Calu3 (cell line): ENCODE results near the gene PCCB. TPM values are rescaled to one million over a fixed set of nuclear protein-coding genes. Genes with fewer than 3 reads are reported as not detected.

Experiments used
- BruUV-seq: library from RNA; stranded (reverse); fragments of 400-500 nt; replicated peaks from 2 replicates; lab custom pipeline; 2021; lab: Mats Ljungman, UMichigan
- CTCF ChIA-PET: fragments of 300-600 bp; sonication (Branson Sonifier 250); formaldehyde crosslinking; loops from one replicate; lab custom pipeline; 2022; ENCODE audit warnings: antibody characterized with exemption; lab: Charles Lee
- DNase-seq: peaks from one replicate; pipeline ENCODE4 v3.0.0; 2022
- H3K27ac Mint-ChIP-seq: one replicate; pipeline ENCODE4 v1.8.0; 2022; ENCODE audit warnings: mixed read lengths; ENCODE audit not compliant: unreplicated experiment
- H3K27me3 Mint-ChIP-seq: one replicate; pipeline ENCODE4 v1.8.0; 2022; ENCODE audit warnings: mixed read lengths; ENCODE audit not compliant: unreplicated experiment
- H3K36me3 Mint-ChIP-seq: one replicate; pipeline ENCODE4 v1.8.0; 2022; ENCODE audit warnings: mild to moderate bottlenecking, moderate library complexity, mixed read lengths; ENCODE audit not compliant: insufficient read depth, unreplicated experiment
- H3K4me1 Mint-ChIP-seq: one replicate; pipeline ENCODE4 v1.8.0; 2022; ENCODE audit warnings: mild to moderate bottlenecking, low read depth, mixed read lengths; ENCODE audit not compliant: unreplicated experiment
- H3K4me3 Mint-ChIP-seq: one replicate; pipeline ENCODE4 v1.8.0; 2022; ENCODE audit warnings: mild to moderate bottlenecking, low read depth, moderate library complexity, mixed read lengths; ENCODE audit not compliant: unreplicated experiment
- H3K9me3 Mint-ChIP-seq: one replicate; pipeline ENCODE4 v1.8.0; 2022; ENCODE audit warnings: low read depth, mixed read lengths; ENCODE audit not compliant: unreplicated experiment
- intact Hi-C: fragments of 100-400 bp; cut with micrococcal nuclease; formaldehyde crosslinking; loops from one replicate; pipeline ENCODE4 v1.10.0; 2022; ENCODE audit not compliant: unreplicated experiment
- total RNA-seq: library from RNA; stranded (reverse); gene quantifications from 2 replicates; pipeline ENCODE4 v1.2.3, GENCODE V29; 2022
- TF ChIP-seq, protein P1 (sequence below): fragments of 200-600 bp; IDR thresholded peaks from one replicate; pipeline ENCODE4 v1.8.0; 2022; ENCODE audit warnings: antibody characterized with exemption; ENCODE audit not compliant: unreplicated experiment

The PCCB gene
- total RNA-seq, 1 experiment from 2014 or later: 52.3 TPM

DNA sequence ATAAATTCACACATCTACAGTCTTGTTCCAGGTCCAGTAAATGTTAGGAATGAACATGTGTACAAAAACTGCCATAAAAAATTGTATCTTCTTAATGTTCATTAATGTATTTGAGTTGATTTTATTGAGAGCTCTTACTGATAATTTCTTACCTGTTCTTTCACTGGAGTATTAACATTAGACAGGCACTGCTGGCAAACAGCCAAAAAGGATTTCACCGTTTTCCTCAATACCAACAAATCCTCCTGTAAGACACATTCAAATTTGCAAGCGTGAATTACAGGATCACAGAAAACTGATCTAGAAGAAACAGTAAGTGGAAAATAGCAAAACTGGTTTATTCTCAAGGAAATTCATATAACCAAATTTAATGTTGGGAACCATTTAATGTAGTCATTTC lies 127.4 kb downstream of the PCCB start:
- no TSS peak for BruUV-seq
- CTCF ChIA-PET: interaction anchor here (0.7 kb wide), 1 partner anchor 607 kb away, joined by 4 read pairs; no protein-coding TSS in a partner anchor
- TF ChIP-seq, protein P1, sequence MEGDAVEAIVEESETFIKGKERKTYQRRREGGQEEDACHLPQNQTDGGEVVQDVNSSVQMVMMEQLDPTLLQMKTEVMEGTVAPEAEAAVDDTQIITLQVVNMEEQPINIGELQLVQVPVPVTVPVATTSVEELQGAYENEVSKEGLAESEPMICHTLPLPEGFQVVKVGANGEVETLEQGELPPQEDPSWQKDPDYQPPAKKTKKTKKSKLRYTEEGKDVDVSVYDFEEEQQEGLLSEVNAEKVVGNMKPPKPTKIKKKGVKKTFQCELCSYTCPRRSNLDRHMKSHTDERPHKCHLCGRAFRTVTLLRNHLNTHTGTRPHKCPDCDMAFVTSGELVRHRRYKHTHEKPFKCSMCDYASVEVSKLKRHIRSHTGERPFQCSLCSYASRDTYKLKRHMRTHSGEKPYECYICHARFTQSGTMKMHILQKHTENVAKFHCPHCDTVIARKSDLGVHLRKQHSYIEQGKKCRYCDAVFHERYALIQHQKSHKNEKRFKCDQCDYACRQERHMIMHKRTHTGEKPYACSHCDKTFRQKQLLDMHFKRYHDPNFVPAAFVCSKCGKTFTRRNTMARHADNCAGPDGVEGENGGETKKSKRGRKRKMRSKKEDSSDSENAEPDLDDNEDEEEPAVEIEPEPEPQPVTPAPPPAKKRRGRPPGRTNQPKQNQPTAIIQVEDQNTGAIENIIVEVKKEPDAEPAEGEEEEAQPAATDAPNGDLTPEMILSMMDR: no peak
- intact Hi-C loops: no loop called here
- peaks cover 13% of the 10 kb centered on the region for H3K4me1 Mint-ChIP-seq
- DNase-seq: no peak
- no peak overlapping the region for H3K27ac Mint-ChIP-seq
- peaks cover 8% of the 10 kb centered on the region for H3K36me3 Mint-ChIP-seq
- no peaks in the 10 kb centered on the region for H3K27me3 Mint-ChIP-seq
- peaks cover 4% of the 10 kb centered on the region for H3K9me3 Mint-ChIP-seq
- H3K4me3 Mint-ChIP-seq: no peak overlapping the region

DNA sequence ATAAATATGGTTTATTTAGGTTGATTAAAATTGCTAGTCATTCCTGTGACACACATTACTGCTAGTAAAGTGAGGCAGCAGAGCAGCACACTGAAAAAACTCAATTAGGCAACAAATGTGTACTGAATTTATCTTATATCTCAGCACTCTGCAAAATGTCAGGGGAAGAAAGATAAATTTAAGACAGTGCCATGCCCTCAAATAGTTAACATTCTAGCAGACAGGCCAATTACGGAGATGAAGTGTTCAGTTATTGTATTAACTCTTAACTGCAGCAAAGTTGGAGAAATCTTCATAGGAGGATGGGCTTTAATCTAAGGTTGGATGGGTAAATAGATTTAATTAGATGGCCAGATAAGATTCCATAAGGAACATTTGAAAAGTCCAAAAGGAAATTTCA lies 127.9 kb downstream of the PCCB start:
- Mint-ChIP-seq H3K27me3 (no peaks in the 10 kb centered on the region), H3K27ac (no peak overlapping the region), H3K36me3 (peaks cover 8% of the 10 kb centered on the region), H3K4me3 (no peak overlapping the region), H3K9me3 (peaks cover 4% of the 10 kb centered on the region), H3K4me1 (peaks cover 13% of the 10 kb centered on the region)
- DNase-seq: no peak
- CTCF ChIA-PET: interaction anchor here (0.6 kb wide), 1 partner anchor 234 kb away, joined by 6 read pairs; no protein-coding TSS in a partner anchor
- intact Hi-C loops: no loop called here
- no TSS peak for BruUV-seq
- TF ChIP-seq, protein P1: no peak

Other genes with a start within 250 kb of the PCCB start
- 59.4 and 63.9 TPM in 2 replicates for gene MSL2, start 54.0 kb upstream of the PCCB start, total RNA-seq